GM23338 (cell line): Measurements from ENCODE around the gene MED9. TPM values are rescaled to one million over a fixed set of nuclear protein-coding genes. Genes with fewer than 3 reads are reported as not detected.

Experiments
- ATAC-seq: fragments of 200-7000 bp; cut with Tn5 transposase; 3 replicates; pipeline ENCODE4 v1.9.1; 2020
- DNase-seq: peaks from one replicate; pipeline ENCODE4 v3.0.0-alpha.2; 2015; ENCODE audit warnings: low spot score
- H2AFZ ChIP-seq: fragments of 200-600 bp; sonication (generic); 2 replicates; pipeline ENCODE4 v1.8.0; 2016; ENCODE audit warnings: antibody characterized with exemption, mild to moderate bottlenecking, moderate library complexity
- H3F3A ChIP-seq: fragments of 200-600 bp; sonication (generic); replicated peaks from 2 replicates; pipeline ENCODE4 v1.8.0; 2017; ENCODE audit warnings: antibody characterized with exemption, mixed run types, low read depth
- H3K27ac ChIP-seq: fragments of 200-600 bp; sonication (generic); 2 replicates; pipeline ENCODE4 v1.6.1; 2016; ENCODE audit warnings: low read depth
- H3K27me3 ChIP-seq: fragments of 200-600 bp; sonication (generic); 2 replicates; pipeline ENCODE4 v1.8.0; 2016; ENCODE audit warnings: mild to moderate bottlenecking, mixed run types, moderate library complexity; ENCODE audit not compliant: insufficient read depth
- H3K36me3 ChIP-seq: fragments of 200-600 bp; sonication (generic); 2 replicates; pipeline ENCODE4 v1.8.0; 2016; ENCODE audit warnings: mild to moderate bottlenecking; ENCODE audit not compliant: insufficient read depth
- H3K4me1 ChIP-seq: fragments of 200-600 bp; sonication (generic); 2 replicates; pipeline ENCODE4 v1.8.0; 2016; ENCODE audit warnings: mild to moderate bottlenecking, moderate library complexity; ENCODE audit not compliant: insufficient read depth
- H3K4me2 ChIP-seq: fragments of 200-600 bp; sonication (generic); 2 replicates; pipeline ENCODE4 v1.7.1; 2017; ENCODE audit warnings: mixed run types
- H3K4me3 ChIP-seq: fragments of 200-600 bp; sonication (generic); 2 replicates; pipeline ENCODE4 v1.6.1; 2016; ENCODE audit warnings: mixed run types
- H3K79me2 ChIP-seq: fragments of 200-600 bp; sonication (generic); replicated peaks from 2 replicates; pipeline ENCODE4 v1.8.0; 2017; ENCODE audit warnings: mild to moderate bottlenecking; ENCODE audit not compliant: insufficient read depth
- H3K9me2 ChIP-seq: fragments of 200-600 bp; sonication (generic); 2 replicates; pipeline ENCODE4 v1.8.0; 2017; ENCODE audit not compliant: insufficient read depth
- H4K20me1 ChIP-seq: fragments of 200-600 bp; sonication (generic); replicated peaks from 2 replicates; pipeline ENCODE4 v1.8.0; 2017; ENCODE audit warnings: mild to moderate bottlenecking; ENCODE audit not compliant: insufficient read depth
- H3K27ac Mint-ChIP-seq: 2 replicates; pipeline ENCODE4 v1.8.0; 2020; ENCODE audit warnings: inconsistent platforms, mild to moderate bottlenecking, moderate library complexity, mixed read lengths
- H3K27me3 Mint-ChIP-seq: 3 replicates; pipeline ENCODE4 v1.8.0; 2022; ENCODE audit warnings: low read depth, mild to moderate bottlenecking, moderate library complexity, mixed read lengths, inconsistent platforms; ENCODE audit not compliant: insufficient read depth, poor library complexity
- H3K36me3 Mint-ChIP-seq: 3 replicates; pipeline ENCODE4 v1.8.0; 2021; ENCODE audit warnings: low read depth, mild to moderate bottlenecking, inconsistent platforms, moderate library complexity, mixed read lengths
- H3K4me1 Mint-ChIP-seq: 3 replicates; pipeline ENCODE4 v1.8.0; 2020; ENCODE audit warnings: mild to moderate bottlenecking, inconsistent platforms, mixed read lengths
- H3K4me3 Mint-ChIP-seq: 3 replicates; pipeline ENCODE4 v1.8.0; 2021; ENCODE audit warnings: moderate library complexity, mild to moderate bottlenecking, inconsistent platforms, mixed read lengths
- H3K9me3 Mint-ChIP-seq: 3 replicates; pipeline ENCODE4 v1.8.0; 2020; ENCODE audit warnings: moderate library complexity, mild to moderate bottlenecking, inconsistent platforms, mixed read lengths
- CREB1 ChIP-seq: fragments of 250-450 bp; sonication (Bioruptor Pico); IDR thresholded peaks from 2 replicates; pipeline ENCODE4 v1.5.0; 2020; ENCODE audit warnings: low read depth, mild to moderate bottlenecking, moderate library complexity
- EZH2phosphoT487 ChIP-seq: fragments of 200-600 bp; sonication (generic); IDR thresholded peaks from one replicate; pipeline ENCODE4 v1.8.1; 2018; ENCODE audit warnings: antibody characterized with exemption; ENCODE audit not compliant: unreplicated experiment
- POLR2AphosphoS5 ChIP-seq: IDR thresholded peaks from 2 replicates; pipeline ENCODE4 v1.6.1; 2016; ENCODE audit warnings: antibody characterized with exemption, low read depth
- ZNF114 ChIP-seq: fragments of 250-450 bp; sonication (Bioruptor Pico); IDR thresholded peaks from 2 replicates; pipeline ENCODE4 v1.5.0; 2020; ENCODE audit warnings: mild to moderate bottlenecking, moderate library complexity
- ZNF331 ChIP-seq: fragments of 250-450 bp; sonication (Bioruptor Pico); IDR thresholded peaks from 2 replicates; pipeline ENCODE4 v1.5.0; 2020; ENCODE audit warnings: low read depth, mild to moderate bottlenecking, moderate library complexity
- polyA plus RNA-seq: library from polyadenylated mRNA; unstranded; fragments of >200 nt; fragmentation: Nextera tagmentation; extraction: Ambion mirVana; gene quantifications from 2 replicates; pipeline ENCODE4 v1.2.1, GENCODE V29; 2016
- total RNA-seq: library from RNA; depleted of rRNA; stranded (reverse); fragments of >200 nt; shearing (Covaris generic); gene quantifications from 2 replicates; pipeline ENCODE4 v1.2.3, GENCODE V29; 2014
- TF ChIP-seq, protein P1 (sequence below): fragments of 250-450 bp; sonication (Bioruptor Pico); IDR thresholded peaks from 2 replicates; pipeline ENCODE4 v1.5.0; 2020; ENCODE audit warnings: mild to moderate bottlenecking, moderate library complexity
- TF ChIP-seq, protein P2 (sequence below): IDR thresholded peaks from 2 replicates; pipeline ENCODE4 v1.6.1; 2016; ENCODE audit warnings: antibody characterized with exemption

The MED9 gene
- total and polyA plus RNA-seq, 2 experiments from 2014 or later = 17.3 to 19.9 TPM

DNA sequence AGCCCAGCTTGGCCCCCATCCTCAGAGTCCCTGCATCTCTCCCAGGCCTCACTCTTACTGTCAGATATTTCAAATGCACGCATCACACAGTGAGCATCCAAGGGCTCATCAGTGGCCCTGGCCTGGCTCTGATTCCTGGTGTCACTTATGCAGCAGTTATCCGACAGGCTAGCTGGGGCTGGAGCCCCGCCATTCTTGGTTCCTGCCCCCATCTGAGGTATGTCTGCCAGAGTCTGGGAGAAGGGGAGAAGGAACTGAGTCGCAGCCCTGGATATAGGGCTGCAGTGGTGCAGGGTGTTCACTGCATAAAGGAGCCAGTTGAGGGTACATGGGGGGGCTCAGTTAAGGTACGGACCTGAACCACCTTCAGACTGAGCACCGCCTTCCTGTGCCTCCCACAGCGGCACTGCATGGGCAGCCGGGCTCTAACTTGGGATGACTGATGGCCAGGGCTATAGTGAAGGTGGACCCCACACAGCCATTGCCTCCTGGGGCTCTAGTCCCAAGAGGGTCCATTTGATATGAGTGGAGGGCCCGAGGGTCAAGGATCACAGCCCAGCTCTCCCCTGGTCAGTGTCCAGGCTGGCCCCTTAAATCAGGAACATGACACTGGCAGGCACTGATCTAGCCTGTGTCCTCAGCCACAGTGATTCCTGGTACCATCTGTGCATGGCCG, 21.2 kb downstream of the MED9 start (continued):
- TF ChIP-seq, protein P1, sequence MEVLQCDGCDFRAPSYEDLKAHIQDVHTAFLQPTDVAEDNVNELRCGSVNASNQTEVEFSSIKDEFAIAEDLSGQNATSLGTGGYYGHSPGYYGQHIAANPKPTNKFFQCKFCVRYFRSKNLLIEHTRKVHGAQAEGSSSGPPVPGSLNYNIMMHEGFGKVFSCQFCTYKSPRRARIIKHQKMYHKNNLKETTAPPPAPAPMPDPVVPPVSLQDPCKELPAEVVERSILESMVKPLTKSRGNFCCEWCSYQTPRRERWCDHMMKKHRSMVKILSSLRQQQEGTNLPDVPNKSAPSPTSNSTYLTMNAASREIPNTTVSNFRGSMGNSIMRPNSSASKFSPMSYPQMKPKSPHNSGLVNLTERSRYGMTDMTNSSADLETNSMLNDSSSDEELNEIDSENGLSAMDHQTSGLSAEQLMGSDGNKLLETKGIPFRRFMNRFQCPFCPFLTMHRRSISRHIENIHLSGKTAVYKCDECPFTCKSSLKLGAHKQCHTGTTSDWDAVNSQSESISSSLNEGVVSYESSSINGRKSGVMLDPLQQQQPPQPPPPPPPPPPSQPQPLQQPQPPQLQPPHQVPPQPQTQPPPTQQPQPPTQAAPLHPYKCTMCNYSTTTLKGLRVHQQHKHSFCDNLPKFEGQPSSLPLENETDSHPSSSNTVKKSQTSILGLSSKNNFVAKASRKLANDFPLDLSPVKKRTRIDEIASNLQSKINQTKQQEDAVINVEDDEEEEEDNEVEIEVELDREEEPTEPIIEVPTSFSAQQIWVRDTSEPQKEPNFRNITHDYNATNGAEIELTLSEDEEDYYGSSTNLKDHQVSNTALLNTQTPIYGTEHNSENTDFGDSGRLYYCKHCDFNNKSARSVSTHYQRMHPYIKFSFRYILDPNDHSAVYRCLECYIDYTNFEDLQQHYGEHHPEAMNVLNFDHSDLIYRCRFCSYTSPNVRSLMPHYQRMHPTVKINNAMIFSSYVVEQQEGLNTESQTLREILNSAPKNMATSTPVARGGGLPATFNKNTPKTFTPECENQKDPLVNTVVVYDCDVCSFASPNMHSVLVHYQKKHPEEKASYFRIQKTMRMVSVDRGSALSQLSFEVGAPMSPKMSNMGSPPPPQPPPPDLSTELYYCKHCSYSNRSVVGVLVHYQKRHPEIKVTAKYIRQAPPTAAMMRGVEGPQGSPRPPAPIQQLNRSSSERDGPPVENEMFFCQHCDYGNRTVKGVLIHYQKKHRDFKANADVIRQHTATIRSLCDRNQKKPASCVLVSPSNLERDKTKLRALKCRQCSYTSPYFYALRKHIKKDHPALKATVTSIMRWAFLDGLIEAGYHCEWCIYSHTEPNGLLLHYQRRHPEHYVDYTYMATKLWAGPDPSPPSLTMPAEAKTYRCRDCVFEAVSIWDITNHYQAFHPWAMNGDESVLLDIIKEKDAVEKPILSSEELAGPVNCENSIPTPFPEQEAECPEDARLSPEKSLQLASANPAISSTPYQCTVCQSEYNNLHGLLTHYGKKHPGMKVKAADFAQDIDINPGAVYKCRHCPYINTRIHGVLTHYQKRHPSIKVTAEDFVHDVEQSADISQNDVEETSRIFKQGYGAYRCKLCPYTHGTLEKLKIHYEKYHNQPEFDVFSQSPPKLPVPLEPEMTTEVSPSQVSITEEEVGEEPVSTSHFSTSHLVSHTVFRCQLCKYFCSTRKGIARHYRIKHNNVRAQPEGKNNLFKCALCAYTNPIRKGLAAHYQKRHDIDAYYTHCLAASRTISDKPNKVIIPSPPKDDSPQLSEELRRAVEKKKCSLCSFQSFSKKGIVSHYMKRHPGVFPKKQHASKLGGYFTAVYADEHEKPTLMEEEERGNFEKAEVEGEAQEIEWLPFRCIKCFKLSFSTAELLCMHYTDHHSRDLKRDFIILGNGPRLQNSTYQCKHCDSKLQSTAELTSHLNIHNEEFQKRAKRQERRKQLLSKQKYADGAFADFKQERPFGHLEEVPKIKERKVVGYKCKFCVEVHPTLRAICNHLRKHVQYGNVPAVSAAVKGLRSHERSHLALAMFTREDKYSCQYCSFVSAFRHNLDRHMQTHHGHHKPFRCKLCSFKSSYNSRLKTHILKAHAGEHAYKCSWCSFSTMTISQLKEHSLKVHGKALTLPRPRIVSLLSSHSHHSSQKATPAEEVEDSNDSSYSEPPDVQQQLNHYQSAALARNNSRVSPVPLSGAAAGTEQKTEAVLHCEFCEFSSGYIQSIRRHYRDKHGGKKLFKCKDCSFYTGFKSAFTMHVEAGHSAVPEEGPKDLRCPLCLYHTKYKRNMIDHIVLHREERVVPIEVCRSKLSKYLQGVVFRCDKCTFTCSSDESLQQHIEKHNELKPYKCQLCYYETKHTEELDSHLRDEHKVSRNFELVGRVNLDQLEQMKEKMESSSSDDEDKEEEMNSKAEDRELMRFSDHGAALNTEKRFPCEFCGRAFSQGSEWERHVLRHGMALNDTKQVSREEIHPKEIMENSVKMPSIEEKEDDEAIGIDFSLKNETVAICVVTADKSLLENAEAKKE (CRISPR knock-in tag) = no peak
- TF ChIP-seq POLR2AphosphoS5 = no peak

DNA sequence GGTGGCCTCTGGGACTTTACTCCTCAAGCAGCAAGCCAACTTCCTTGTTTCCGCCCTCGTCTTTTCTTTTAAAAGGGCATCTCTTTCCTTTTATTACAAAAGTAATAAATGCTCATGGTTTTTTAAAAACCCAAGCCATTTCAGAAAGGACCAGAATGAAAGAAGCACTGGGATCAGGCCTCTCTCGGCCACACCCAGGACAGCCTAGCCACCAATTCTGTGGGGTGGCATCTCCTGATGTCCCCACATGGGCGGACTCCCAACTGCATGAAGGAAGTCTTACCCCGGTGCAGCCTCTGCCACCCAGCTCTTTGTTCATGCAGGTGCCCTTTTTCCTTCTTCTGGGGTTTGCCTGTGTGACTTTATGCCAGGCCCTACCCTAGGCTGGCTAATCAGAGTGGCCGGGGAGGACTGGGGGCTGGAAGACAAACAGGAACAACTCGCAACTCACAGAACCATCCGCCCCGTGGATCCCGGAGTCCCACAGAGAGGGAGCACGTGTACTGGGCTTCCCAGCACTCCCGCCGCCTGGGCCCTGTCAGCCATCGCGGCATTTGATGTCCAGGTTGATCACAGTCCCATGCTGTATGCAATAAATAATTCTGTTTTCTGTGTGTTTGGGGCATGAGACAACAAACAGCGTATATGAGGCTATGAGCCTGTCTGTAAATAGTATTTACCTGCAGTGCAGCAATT, 22.0 kb downstream of the MED9 start:
- H3K9me3 Mint-ChIP-seq = no peaks in the 10 kb centered on the region
- H3K27ac Mint-ChIP-seq = no peak overlapping the region

More for the DNA sequence above, 22.0 kb downstream of the MED9 start:
- no peak for TF ChIP-seq ZNF114 (CRISPR knock-in tag)
- TF ChIP-seq EZH2phosphoT487 = no peak
- TF ChIP-seq, protein P2, sequence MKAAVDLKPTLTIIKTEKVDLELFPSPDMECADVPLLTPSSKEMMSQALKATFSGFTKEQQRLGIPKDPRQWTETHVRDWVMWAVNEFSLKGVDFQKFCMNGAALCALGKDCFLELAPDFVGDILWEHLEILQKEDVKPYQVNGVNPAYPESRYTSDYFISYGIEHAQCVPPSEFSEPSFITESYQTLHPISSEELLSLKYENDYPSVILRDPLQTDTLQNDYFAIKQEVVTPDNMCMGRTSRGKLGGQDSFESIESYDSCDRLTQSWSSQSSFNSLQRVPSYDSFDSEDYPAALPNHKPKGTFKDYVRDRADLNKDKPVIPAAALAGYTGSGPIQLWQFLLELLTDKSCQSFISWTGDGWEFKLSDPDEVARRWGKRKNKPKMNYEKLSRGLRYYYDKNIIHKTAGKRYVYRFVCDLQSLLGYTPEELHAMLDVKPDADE = no peak
- no peak for TF ChIP-seq CREB1 (CRISPR knock-in tag)
- no peak for TF ChIP-seq ZNF331 (CRISPR knock-in tag)
- no peak for TF ChIP-seq POLR2AphosphoS5
- Histone ChIP-seq H3K79me2 (no peaks in the 10 kb centered on the region), H3F3A (peaks cover 3% of the 10 kb centered on the region), H3K27ac (no peak overlapping the region), H3K4me3 (no peak overlapping the region), H3K4me2 (no peak overlapping the region), H3K9me2 (no peaks in the 10 kb centered on the region), H3K36me3 (no peaks in the 10 kb centered on the region), H4K20me1 (peaks cover 4% of the 10 kb centered on the region; the same call in 1 of the 2 replicates), H3K27me3 (peaks cover 24% of the 10 kb centered on the region), H2AFZ (no peak overlapping the region), H3K4me1 (peaks cover 14% of the 10 kb centered on the region)
- peaks cover 36% of the 10 kb centered on the region for H3K27me3 Mint-ChIP-seq
- H3K4me3 Mint-ChIP-seq = peak overlapping the region; percentile 17; the same call in 1 of the 3 replicates
- H3K4me1 Mint-ChIP-seq = peaks cover 20% of the 10 kb centered on the region
- no peak for ATAC-seq
- no peak for DNase-seq
- H3K36me3 Mint-ChIP-seq = no peaks in the 10 kb centered on the region; the same call in 2 of the 3 replicates
